HepG2 (cell line): Measurements from ENCODE around the gene KISS1R. TPM values are rescaled to one million over a fixed set of nuclear protein-coding genes. Genes with fewer than 3 reads are reported as not detected.

Experiments
- ATRX ChIP-seq: sonication (generic); formaldehyde crosslinking; IDR thresholded peaks from 2 replicates; pipeline ENCODE4 v1.4.0; 2020; ENCODE audit warnings: missing genetic modification reagents, borderline replicate concordance
- BATF2 ChIP-seq: sonication (generic); formaldehyde crosslinking; IDR thresholded peaks from 2 replicates; pipeline ENCODE4 v1.8.0; 2022; ENCODE audit warnings: mild to moderate bottlenecking, missing genetic modification reagents, moderate library complexity
- E2F5 ChIP-seq: sonication (generic); formaldehyde crosslinking; conservative IDR thresholded peaks from 2 replicates; pipeline ENCODE4 v1.4.0; 2020; ENCODE audit warnings: missing genetic modification reagents
- HMG20B ChIP-seq: conservative IDR thresholded peaks from 2 replicates; pipeline ENCODE4 v1.6.1; 2016; ENCODE audit warnings: missing genetic modification reagents, missing compliant biosample characterization
- HNRNPH1 ChIP-seq: fragments of 200-400 bp; formaldehyde crosslinking; optimal IDR thresholded peaks from 2 replicates; pipeline ENCODE3; 2017; ENCODE audit warnings: mild to moderate bottlenecking, low read depth, low read length
- MEIS2 ChIP-seq: sonication (generic); formaldehyde crosslinking; IDR thresholded peaks from 2 replicates; pipeline ENCODE4 v1.9.0; 2021; ENCODE audit warnings: mild to moderate bottlenecking, missing genetic modification reagents
- MXI1 ChIP-seq: IDR thresholded peaks from 3 replicates; pipeline ENCODE4 v1.6.1; 2012; ENCODE audit warnings: low read depth, low read length, inconsistent platforms, borderline replicate concordance
- RXRA ChIP-seq: sonication (generic); formaldehyde crosslinking; IDR thresholded peaks from 2 replicates; pipeline ENCODE4 v1.5.1; 2020; ENCODE audit warnings: missing genetic modification reagents
- SRF ChIP-seq: IDR thresholded peaks from 2 replicates; pipeline ENCODE4 v1.6.1; 2011; ENCODE audit warnings: mild to moderate bottlenecking, low read depth, low read length, moderate library complexity
- TARDBP ChIP-seq: sonication (generic); formaldehyde crosslinking; IDR thresholded peaks from 2 replicates; pipeline ENCODE4 v1.8.0; 2022; ENCODE audit warnings: mild to moderate bottlenecking, missing genetic modification reagents
- THAP7 ChIP-seq: sonication (generic); formaldehyde crosslinking; IDR thresholded peaks from 2 replicates; pipeline ENCODE4 v1.8.1; 2023; ENCODE audit warnings: mild to moderate bottlenecking, missing genetic modification reagents
- ZBTB1 ChIP-seq: sonication (generic); formaldehyde crosslinking; IDR thresholded peaks from 2 replicates; pipeline ENCODE4 v1.4.0; 2020; ENCODE audit warnings: missing genetic modification reagents, borderline replicate concordance
- ZEB1 ChIP-seq: IDR thresholded peaks from 2 replicates; pipeline ENCODE4 v1.6.1; 2012; ENCODE audit warnings: mild to moderate bottlenecking, low read depth, inconsistent platforms; ENCODE audit not compliant: insufficient replicate concordance
- ZKSCAN1 ChIP-seq: fragments of 150-350 bp; IDR thresholded peaks from 2 replicates; pipeline ENCODE4 v1.6.1; 2014; ENCODE audit warnings: low read length
- ZNF296 ChIP-seq: sonication (generic); formaldehyde crosslinking; conservative IDR thresholded peaks from 2 replicates; pipeline ENCODE4 v1.5.0; 2020; ENCODE audit warnings: mild to moderate bottlenecking, missing genetic modification reagents
- ZNF30 ChIP-seq: sonication (generic); formaldehyde crosslinking; IDR thresholded peaks from 2 replicates; pipeline ENCODE4 v1.5.0; 2020; ENCODE audit warnings: mild to moderate bottlenecking, missing genetic modification reagents
- ZNF501 ChIP-seq: sonication (generic); formaldehyde crosslinking; IDR thresholded peaks from 2 replicates; pipeline ENCODE4 v1.5.1; 2020; ENCODE audit warnings: mild to moderate bottlenecking, moderate library complexity, missing genetic modification reagents
- ZNF530 ChIP-seq: sonication (generic); formaldehyde crosslinking; IDR thresholded peaks from 2 replicates; pipeline ENCODE4 v1.5.0; 2020; ENCODE audit warnings: low read depth, mild to moderate bottlenecking, missing genetic modification reagents
- ZNF549 ChIP-seq: sonication (generic); formaldehyde crosslinking; IDR thresholded peaks from 2 replicates; pipeline ENCODE4 v1.5.0; 2020; ENCODE audit warnings: missing genetic modification reagents
- polyA plus RNA-seq, 8 experiments: library from polyadenylated mRNA; depleted of rRNA in 3 of 8; stranded (reverse) in 7 of 8; unstranded in 1 of 8; fragments of >200 nt; fragmentation: Illumina TruSeq in 4 of 8; extraction: Trizol in 4 of 8; gene quantifications; 2 replicates each; pipeline versions ENCODE4 v1.2.1 to v1.2.3, GENCODE V29; 2011 to 2016; ENCODE audit warnings: low read depth in 4 of 8, missing spikeins in 1 of 8, mixed read lengths in 1 of 8; ENCODE audit not compliant: insufficient read depth in 1 of 8
- total RNA-seq, 5 experiments: library from RNA; depleted of rRNA; stranded (reverse); fragments of >200 nt; fragmentation: Illumina TruSeq; extraction: Trizol; gene quantifications; 2 replicates each; pipeline ENCODE4 v1.2.3, GENCODE V29; 2016; ENCODE audit warnings: low read depth in 1 of 5
- TF ChIP-seq, protein P1 (sequence below), 2 experiments: fragments of 450-650 bp in 1 of 2; sonication (generic) in 1 of 2; formaldehyde crosslinking; IDR thresholded peaks; 2 replicates each; pipeline versions ENCODE4 v1.5.0 to v1.8.0; 2020 to 2022; ENCODE audit warnings: mild to moderate bottlenecking in 1 of 2, missing genetic modification reagents in 1 of 2
- TF ChIP-seq, protein P2 (sequence below): sonication (generic); formaldehyde crosslinking; IDR thresholded peaks from 2 replicates; pipeline ENCODE4 v1.4.0; 2020; ENCODE audit warnings: mild to moderate bottlenecking, missing genetic modification reagents
- TF ChIP-seq, protein P3 (sequence below): IDR thresholded peaks from 2 replicates; pipeline ENCODE4 v1.6.1; 2016; ENCODE audit warnings: low read depth, borderline replicate concordance

The KISS1R gene
- total and polyA plus RNA-seq, 2 of the 13 experiments (the other 11 are each of a cell fraction or from before 2014, with no cell fraction given): 1.1 to 10.2 TPM

DNA sequence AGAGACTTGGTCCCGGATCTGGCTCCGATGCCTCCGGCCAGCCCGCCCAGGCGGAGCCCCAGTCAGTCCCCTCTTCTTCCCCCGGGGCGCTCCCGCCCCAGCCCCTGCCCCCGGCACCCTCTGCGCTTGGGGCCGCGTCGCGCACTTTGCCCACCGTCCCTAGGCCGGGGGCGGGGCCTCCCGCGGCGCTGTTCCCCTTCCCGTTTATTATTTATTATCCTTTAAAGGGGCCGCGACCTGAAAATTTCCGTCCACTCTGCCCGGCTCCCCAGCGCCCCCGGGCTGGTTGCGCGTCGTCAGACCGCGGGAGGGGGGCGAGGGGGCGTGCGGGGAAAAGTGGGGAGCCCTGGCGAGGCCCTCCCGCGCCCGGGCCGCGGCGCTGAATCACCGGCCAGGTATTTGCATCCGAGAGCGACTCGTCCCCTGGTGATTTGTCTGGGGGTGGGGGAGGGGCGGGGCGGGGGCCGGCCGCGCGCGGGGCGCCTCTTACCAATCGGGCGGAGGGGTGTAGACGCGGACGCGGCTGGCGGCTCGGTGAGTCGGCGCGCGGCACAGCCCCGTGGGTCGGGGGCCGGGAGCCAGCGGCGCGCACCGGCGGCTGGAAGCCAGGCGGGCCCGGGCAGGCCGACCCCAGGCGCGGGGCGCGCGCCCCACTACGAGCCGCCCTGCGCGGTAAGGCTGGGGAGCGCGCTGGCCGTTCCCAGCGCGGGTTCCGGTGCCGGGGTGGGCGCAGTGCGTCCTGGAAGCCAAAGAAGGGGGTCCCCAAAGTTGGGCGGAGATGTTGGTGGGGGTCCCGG lies 8.6 kb downstream of the KISS1R start, which contains the start of gene ARID3A (continued):
- TF ChIP-seq ZNF501 (CRISPR knock-in tag) (no peak), ZNF296 (no peak), ZNF549 (CRISPR knock-in tag) (no peak), THAP7 (CRISPR knock-in tag) (no peak), ZEB1 (no peak), E2F5 (CRISPR knock-in tag) (no peak), ZKSCAN1 (no peak), ZNF530 (CRISPR knock-in tag) (no peak), ATRX (CRISPR knock-in tag) (no peak), MEIS2 (CRISPR knock-in tag) (no peak), HMG20B (CRISPR knock-in tag) (no peak), ZBTB1 (no peak), HNRNPH1 (no peak), MXI1 (peak; percentile 4; the same call in 1 of the 3 replicates), ZNF30 (CRISPR knock-in tag) (no peak), SRF (no peak), BATF2 (CRISPR knock-in tag) (0 out of 2 replicates have a peak, but pooled peaks have one; percentile 35), TARDBP (CRISPR knock-in tag) (no peak), RXRA (CRISPR knock-in tag) (no peak; the same call in 1 of the 2 replicates)
- TF ChIP-seq, protein P1, sequence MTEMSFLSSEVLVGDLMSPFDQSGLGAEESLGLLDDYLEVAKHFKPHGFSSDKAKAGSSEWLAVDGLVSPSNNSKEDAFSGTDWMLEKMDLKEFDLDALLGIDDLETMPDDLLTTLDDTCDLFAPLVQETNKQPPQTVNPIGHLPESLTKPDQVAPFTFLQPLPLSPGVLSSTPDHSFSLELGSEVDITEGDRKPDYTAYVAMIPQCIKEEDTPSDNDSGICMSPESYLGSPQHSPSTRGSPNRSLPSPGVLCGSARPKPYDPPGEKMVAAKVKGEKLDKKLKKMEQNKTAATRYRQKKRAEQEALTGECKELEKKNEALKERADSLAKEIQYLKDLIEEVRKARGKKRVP (CRISPR knock-in tag; IDR thresholded peaks at IDR 0.05): 0 out of 4 replicates have a peak, but pooled peaks of 1 of the 2 experiments have one; percentile 17
- TF ChIP-seq, protein P2, sequence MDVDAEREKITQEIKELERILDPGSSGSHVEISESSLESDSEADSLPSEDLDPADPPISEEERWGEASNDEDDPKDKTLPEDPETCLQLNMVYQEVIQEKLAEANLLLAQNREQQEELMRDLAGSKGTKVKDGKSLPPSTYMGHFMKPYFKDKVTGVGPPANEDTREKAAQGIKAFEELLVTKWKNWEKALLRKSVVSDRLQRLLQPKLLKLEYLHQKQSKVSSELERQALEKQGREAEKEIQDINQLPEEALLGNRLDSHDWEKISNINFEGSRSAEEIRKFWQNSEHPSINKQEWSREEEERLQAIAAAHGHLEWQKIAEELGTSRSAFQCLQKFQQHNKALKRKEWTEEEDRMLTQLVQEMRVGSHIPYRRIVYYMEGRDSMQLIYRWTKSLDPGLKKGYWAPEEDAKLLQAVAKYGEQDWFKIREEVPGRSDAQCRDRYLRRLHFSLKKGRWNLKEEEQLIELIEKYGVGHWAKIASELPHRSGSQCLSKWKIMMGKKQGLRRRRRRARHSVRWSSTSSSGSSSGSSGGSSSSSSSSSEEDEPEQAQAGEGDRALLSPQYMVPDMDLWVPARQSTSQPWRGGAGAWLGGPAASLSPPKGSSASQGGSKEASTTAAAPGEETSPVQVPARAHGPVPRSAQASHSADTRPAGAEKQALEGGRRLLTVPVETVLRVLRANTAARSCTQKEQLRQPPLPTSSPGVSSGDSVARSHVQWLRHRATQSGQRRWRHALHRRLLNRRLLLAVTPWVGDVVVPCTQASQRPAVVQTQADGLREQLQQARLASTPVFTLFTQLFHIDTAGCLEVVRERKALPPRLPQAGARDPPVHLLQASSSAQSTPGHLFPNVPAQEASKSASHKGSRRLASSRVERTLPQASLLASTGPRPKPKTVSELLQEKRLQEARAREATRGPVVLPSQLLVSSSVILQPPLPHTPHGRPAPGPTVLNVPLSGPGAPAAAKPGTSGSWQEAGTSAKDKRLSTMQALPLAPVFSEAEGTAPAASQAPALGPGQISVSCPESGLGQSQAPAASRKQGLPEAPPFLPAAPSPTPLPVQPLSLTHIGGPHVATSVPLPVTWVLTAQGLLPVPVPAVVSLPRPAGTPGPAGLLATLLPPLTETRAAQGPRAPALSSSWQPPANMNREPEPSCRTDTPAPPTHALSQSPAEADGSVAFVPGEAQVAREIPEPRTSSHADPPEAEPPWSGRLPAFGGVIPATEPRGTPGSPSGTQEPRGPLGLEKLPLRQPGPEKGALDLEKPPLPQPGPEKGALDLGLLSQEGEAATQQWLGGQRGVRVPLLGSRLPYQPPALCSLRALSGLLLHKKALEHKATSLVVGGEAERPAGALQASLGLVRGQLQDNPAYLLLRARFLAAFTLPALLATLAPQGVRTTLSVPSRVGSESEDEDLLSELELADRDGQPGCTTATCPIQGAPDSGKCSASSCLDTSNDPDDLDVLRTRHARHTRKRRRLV (CRISPR knock-in tag): no peak
- TF ChIP-seq, protein P3, sequence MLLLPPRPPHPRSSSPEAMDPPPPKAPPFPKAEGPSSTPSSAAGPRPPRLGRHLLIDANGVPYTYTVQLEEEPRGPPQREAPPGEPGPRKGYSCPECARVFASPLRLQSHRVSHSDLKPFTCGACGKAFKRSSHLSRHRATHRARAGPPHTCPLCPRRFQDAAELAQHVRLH (CRISPR knock-in tag): no peak
